Heart left ventricle (tissue), 13 donors: ENCODE data around the gene ASMTL.

Source experiments
- CTCF ChIP-seq, 12 donors: fragments of 200-600 bp; sonication (generic) in 4 of 12; IDR thresholded peaks; one replicate each; pipeline versions ENCODE4 v1.5.0 to v1.8.0; 2018 to 2022; ENCODE audit warnings: antibody characterized with exemption in 12 of 12, mild to moderate bottlenecking in 5 of 12
- POLR2A ChIP-seq, 2 donors: fragments of 450-650 bp; IDR thresholded peaks; one replicate each; pipeline ENCODE4 v1.6.1; 2017; ENCODE audit warnings: antibody characterized with exemption in 2 of 2, mild to moderate bottlenecking in 2 of 2, moderate library complexity in 2 of 2
- donor health status: ischemic (EF 13 %, LVEDD 7.1; RV severe dilation, severe dysfunction).
- donor health status: DM: no; HTN: yes; CAD: no.
- donor health status: DM: no; HTN: no; CAD: no.
- donor health status: ischemic (EF 25% LVEDD 6.9; RV normal size, moderate dysfunction).
- donor health status: ischemic (EF 25% LVEDD 5.7; RV mildly dilated, moderate dysfunction).
- donor health status: ischemic (EF 35%, LVEDD 5.7; RV mildly dilated, moderate dysfunction).
- donor health status: nonischemic (EF 11% LVEDD 7.7; RV severe dilation, severe dysfunction).
- donor health status: DM: yes; HTN: yes; CAD: no.
- donor health status: PGD.
- donor health status: ischemic (EF 29% LVEDD 5.4; RV normal size, mild dysfunction).
- donor health status: nonischemic (EF 23%, LVEDD 6.1; RV moderate dilation, normal function).

GRCh38 chrX:1496076-1496475 lies 43.4 kb upstream of the ASMTL start:
- TF ChIP-seq CTCF (IDR thresholded peaks at IDR 0.05), result no peak
- no peak for TF ChIP-seq POLR2A (IDR thresholded peaks at IDR 0.05)
